ENCODE results near the gene MAML3.
A peak's percentile ranks its signal among the peaks of the same experiment; 100 is the strongest.

Gene MAML3

DNA sequence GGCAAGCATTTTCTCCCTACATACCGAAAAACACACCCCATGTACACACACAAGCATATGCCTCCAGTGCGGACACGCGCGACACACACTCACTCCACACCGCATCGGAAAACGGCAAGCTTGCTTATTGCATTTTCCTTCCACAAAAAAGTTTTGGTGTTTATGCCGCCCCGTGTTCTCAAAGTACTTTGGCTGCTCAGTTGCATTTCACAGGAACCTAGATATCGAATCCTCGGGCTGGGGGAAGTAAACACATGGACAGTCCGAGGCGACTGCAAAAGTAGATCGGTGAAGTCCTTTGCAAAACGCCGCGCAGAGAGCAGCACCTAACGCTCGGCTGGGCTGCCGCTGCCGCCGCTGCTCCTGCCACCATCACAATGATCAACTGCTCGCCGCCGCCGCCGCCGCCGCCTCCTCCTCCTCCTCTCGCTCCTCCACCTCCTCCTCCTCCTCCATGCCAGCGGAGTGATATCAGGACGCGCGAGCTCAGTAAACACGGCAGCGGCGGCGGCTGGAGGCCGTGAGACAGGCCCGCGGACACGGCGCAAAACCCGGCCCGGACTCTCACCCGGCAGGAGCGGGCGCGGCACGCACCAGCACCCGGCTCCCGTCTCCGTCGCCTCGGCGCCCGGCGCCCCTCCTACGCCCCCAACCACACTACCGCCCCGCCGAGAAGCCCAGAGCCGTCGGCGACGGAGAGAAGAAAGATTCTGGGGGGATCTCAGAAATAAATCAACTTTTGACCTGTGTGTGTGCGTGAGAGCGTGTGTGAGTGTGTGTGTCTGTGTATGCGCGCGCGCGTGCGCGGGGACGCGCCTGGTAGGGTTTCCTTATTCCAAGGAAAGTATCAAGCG is at the start of gene MAML3:
Gene MAML3, minus strand, starts transcription at position 467 of the 854 bp plus-strand sequence. CDS start 857 bp downstream, outside the sequence.
- DNase-seq = peak; percentile 28

DNA sequence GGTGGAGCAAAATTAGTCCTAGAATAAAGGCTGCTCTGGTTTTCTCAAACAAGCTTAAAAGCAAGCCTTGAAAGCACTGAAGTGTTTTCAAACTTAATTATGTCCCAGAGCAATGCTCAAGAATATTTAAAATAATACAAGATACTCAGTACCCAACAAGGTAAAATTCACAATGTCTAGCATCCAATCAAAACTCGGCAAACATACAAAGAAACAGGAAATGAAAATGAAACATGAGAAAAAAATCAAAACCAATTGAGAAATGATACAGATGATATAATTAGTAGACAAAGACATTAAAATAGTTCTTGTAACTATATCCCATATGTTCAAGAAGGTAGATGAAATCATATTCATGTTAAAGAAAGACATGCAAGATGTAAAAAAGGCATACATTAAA is 45.0 kb upstream of the MAML3 start:
- no peak for DNase-seq

DNA sequence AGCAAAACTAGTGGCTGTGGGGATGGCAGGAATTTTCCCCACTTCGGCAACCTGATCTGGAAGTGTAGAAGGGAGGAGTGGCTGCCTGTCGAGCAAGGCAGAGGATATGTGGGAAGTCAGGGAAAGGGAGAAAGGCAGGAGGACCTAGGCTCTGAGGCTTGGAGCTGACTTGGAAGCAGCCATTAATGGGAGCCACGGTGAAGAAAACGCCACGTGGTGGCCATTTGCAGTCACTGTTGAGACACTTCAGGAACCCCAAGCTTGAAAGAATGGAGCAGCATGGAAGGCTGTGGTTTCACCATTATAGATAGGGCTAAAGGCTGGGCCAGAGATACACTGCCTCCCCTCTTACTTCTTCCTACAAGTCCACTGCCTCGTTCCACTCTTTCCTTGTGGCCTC is 41.8 kb upstream of the MAML3 start:
- DNase-seq = no peak

DNA sequence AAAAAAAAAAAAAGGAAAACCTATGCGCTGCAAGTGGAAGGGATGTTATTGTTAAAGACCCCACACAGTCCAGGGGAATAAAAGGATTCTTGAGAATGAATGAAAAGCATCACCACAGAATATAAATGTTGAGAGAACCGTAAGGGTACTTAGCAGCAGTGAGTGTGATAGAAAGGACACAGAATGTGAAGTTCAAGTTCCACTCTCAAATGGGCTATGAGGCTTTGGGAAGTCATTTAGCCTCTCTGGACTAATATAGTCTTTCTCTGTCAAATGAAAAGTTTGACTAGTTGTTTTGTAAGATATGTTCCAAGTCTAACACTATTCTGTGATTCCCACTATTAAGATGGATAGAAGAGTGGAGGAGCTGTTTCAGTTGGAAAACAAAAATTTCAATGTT is 35.8 kb upstream of the MAML3 start:
- DNase-seq = no peak

DNA sequence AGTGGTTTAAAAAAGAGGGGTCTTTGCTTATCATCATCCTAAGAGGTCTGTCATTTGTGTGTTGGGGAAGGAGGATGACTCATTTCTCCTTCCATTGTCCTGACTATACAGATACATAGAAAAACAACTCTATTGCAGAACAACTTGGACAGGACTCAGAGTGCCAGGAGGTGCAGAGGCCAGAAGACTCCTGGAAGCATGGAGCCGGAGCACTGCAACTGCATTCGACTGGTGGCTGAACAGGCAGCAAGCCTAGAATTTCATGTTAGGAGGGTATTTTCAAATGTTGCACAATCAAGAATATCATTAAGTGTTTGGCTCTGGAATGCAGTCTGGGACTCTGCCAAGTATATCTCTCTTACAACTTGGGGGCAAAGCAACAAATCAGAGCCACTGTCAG is 35.0 kb upstream of the MAML3 start:
- DNase-seq = no peak

DNA sequence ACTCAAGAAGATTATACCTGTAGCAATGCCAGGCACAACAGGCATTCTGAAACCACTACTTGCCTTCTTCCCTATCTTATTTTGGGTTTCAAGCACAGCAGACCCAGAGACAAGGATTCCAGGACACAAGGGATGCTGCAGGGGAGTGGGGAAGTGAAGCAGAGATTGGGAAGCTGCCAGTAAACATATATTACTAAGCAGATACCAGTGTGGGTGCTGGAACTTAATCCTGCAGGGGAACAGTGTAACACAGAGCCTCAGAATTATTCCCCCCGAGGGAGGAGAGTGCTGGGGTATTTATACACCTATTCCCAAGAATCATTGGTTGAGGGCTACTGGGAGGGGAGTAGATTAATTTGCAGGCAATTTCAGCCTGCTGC is 33.3 kb upstream of the MAML3 start:
- no peak for DNase-seq

DNA sequence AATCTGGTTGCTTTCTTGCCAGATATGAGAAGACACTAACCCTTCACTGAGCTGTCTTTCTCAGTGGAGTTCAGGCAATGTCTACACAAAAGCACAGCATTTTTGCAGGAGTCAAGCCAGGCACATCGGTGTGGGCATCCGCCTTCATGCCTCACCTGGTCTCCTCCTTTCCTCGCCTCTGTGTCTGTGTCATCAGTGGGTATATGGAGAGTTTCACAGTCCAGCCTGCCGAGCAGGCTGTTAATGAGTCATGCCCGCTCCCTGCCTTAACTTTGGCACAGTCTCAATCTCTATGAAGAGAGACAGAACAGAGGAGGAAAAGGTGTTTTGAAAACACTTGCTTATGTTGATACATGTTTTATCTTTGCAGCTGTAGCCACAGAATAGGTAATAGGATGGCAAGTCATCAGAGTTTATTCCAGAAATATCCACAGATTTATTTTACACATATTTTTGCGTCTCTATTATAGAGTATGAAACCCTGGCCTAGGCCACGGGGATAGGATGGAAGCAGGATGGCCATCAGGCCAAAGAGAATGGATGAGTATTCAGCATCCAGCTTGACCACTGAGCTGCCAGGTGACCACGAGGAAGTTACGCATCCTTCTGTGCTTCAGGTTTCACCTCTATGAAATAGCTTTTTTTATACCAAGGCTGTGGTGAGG is 32.8 kb upstream of the MAML3 start:
- no peak for DNase-seq

DNA sequence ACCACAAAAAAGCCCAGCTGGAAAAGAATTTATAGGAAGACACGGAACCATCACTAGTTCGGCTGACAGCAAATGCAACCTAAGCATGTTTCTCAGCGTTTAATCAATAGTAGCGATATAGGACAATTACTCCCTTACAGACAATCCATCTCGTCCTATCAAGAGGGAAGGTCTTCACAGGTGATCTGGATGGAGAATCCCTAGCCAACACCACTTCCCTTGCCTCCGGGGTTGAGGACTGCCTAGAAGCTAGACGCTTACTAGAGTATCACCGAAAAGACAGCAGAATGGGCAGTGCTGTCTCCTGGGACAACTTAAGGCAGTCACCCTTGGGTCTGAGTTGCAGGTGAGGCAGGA is 32.1 kb upstream of the MAML3 start:
- no peak for DNase-seq

DNA sequence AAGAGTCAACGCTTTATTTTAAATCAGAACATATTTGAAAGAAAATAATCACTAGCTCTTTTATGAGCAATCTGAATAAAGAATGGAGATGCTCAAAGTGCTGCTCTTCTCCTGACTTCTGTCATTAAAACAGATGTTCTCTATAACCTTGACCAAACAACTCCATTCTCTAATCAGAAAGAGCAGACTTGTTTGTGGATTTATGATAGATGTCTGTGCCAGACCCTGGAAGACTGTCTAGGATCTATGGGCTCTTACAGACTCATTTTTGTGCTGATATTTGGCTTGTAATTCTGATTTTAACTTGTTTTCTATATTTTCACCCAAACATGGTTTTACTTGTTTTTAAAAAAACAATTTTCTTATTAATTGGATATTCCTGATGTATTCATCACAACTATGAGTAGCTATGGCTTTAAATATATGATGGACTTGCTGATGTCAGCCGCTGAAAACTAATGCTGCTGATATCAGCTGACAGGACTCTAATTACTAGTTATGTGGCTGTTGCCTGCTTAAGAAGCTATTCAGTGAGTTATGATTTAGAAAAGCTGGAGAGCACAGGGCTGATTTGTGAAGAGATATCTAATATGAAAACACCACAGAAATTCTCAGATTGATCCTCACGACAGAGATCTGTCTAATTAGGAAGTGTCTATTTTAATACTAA is 31.6 kb upstream of the MAML3 start:
- no peak for DNase-seq

DNA sequence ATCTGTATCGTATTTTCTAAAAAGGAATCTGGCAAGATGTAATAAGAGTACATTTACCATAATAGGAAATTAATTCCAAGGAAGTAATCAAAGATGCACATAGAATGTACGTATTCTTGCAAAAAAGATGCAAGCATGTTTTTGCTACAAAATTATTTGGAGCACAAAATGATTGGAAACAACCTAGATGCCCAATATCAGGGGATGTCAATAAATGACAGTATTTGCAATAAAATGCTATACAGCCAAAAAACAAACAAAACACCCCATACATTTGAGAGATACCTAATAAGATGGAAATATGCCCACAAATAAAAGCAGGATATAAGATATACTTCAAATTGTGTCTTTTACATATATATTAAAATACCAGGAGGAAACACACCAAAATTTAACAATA is 29.3 kb upstream of the MAML3 start:
- DNase-seq = no peak

DNA sequence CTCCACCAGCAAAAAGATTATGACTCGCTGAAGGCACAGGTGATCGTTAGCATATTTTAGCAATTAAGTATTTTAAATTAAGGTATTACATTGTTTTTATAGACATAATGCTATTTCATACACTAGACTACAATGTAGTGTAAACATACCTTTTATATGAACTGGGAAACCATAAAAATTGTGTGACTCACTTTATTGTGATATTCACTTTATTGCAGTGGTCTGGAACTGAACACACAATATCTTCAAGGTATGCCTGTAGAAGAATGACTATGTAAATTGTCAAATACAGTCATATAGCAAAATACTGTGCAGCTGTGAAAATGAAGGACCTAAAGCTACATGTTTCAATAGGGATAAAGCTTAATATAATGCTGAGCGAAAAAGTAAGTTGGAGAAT is 26.6 kb upstream of the MAML3 start:
- no peak for DNase-seq

DNA sequence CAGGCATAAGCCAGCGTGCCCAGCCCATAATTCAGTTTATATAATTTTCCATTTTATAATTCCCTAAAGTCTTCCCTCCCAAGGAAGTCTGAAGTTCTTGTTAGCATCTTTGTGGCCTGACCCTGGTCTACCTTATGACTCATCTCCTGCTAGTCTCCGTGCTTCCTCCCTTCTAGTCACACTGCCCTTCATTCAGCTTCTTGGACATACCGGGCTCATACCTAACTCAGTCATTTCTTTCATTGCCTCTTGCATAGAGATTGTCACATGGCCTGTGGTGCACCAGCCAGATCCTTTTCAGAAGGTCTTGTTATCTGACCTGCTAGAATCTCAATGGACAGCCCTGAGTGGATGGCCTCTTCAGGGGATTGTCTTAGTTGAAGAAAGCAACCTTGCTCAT is 22.8 kb upstream of the MAML3 start:
- DNase-seq = no peak

DNA sequence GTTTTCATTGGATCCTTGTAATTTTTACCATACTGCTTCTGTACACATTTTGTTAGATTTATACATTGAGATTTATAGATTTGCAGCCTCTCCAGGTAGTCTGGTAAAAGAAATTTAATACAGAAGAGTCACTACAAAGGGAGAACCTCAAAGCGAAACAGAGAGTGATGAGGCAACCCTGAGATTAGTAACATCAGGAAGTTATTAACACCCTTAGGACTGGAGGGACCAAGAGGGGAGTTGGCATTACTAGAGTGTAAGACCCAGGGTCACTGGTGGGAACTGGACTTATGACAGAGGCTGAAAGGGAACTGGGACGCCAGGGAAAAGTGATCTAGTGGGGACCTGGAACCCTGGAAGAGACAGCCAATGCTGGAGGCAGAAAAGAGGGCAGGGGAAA is 20.6 kb upstream of the MAML3 start:
- DNase-seq = no peak

DNA sequence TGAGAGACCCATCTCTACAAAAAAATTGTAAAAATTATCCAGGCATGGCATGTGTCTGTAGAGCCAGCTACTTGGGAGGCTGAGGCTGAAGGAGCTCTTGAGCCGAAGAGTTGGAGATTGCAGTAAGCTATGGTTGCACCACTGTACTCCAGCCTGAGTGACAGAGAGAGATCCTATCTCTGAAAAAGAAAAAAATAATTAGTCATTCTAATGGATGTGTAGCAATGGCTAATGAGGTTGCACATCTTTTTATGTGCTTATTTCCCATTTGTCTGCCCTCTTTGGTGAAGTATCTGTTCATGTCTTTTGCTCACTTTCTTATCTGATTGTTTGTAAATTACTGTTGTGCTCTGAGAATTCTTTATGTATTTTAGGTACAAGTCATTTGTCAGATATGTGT is 19.0 kb upstream of the MAML3 start:
- DNase-seq = no peak

DNA sequence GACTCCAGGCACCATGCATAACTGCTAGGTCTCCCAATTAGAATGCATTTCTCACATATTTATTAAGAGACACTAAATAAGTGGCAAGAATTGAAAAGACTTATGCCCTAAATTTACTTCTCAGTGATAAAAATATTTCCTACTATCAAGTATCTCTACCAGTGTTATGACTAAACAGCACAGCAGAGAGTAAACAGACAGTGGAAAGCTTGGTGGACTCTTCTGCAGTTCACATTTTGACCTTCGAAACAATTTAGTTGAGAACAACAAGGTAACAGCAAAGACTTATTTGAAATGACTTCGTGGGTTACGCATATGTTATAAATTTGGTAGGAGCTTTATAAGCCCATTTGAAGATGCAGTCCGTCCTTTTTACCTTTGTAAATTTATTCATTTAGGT is 16.3 kb upstream of the MAML3 start:
- DNase-seq = no peak

DNA sequence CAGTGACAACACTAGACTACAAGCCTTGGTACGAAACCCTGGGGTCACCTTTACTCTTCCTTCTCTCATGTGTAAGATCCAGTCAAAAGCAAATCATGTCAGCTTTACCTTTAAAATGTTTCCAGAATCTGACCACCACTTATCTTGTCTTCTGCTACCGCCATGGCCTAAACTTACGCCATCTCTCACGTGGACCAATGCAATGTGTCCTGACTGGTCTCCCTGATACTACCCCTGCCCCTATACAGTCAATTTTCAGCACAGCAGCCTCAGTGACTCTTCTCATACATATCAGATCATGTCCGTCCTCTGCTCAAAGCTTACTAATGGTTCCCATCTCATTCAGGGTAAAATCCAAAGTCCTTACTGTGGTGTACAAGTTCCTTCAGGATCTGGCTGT is 15.0 kb upstream of the MAML3 start:
- DNase-seq = no peak

DNA sequence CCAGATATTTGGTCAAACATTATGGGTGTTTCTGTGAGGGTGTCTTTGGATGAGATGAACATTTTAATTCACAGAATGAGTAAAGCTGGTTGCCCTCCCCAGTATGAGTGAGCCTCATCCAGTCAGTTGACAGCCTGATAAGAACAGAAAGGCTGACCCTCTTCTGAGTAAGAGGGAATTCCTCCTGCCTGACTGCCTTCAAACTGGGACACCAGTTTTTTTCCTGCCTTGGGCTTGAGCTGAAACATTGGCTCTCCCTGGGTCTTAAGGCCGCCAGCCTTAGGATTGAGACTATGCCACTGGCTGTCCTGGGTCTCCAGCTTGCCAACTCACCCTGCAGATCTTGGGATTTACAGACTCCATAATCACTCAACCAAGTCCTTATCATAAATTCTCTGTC is 14.5 kb upstream of the MAML3 start:
- DNase-seq = no peak

DNA sequence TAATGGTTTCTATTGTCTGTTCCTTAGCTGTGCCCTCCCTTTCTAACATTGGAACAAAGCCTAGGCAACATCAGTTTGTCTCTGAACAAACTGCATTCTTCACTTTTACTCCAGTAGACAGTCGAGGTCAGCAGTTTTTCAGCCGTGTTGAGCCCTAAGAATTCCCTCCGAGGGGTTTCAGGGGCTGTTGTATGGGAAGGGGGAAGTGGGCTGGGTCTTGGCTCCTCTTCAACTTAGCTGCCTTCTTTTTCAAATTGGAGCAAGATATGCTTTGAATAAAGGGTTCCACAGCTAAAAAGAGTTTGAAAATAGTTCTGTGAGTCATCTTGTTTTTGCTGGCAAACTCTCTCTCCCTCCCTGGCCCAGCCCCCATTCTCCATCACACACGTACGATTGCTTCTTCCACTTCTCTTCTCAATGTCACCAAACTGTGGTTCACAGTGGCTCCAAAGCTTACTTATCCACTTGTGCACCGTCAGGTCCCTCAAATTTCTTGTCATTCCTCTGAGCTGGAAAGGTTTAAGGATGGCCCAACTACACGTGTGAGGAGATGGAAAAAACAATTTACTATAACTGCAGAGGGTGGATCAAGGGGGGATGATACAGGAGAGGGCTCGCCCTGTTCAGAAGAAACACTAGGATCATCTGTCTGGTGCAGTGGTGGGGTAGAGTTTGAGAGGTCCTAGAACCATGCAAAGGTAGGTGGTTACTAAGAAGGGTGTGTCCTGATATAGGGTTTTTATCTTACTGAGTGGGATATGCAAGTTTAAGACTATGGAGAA is 9.2 kb upstream of the MAML3 start:
- DNase-seq = no peak

DNA sequence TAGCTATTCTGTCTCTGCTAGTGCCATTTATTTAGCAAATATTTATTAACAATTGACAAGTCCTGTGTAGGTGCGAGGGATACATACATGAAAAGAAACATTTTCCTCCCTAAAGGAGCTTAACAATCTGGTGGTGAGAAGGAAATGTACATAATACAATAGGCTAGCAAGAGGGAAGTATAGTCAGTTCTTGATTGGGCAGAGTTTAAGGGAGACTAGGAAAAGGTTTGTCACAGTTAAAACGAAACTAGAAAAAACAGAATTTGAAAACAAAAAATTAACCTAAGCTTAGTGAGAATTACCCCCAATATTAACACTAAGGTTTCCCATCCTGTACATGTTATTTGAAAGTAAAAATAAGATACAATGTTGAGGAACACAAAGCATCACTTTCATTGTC is 8.6 kb upstream of the MAML3 start:
- no peak for DNase-seq

DNA sequence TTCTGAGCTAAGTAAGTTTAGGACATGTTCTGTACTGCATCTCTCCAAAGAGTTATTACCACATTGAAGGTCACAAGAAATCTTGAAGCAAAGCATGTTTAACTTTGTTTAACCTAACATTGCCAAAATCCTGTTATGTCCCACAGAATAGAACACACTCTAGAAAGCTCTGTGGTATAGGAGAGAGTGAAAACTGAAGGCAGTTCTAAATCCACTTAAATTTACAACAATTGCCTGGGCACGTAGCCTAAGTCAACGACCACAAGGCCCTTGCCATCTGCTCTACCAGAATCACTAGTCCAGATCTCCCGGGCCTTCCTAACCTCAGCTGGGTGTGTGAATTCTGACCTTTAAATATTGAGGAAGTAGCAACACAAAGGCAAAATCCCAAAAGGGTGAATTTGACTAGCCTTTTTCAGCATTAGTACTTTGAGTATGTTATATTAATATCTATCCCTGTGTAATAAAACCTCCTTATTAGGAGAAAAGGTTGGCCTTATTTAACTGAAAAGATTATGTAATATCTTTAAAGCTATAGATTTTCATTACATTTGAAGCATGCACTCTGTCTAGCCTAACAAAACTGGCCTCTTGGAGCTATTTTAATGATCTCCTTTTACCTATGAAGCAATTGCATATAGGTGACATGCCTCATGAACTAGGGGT is 4.5 kb upstream of the MAML3 start:
- no peak for DNase-seq

DNA sequence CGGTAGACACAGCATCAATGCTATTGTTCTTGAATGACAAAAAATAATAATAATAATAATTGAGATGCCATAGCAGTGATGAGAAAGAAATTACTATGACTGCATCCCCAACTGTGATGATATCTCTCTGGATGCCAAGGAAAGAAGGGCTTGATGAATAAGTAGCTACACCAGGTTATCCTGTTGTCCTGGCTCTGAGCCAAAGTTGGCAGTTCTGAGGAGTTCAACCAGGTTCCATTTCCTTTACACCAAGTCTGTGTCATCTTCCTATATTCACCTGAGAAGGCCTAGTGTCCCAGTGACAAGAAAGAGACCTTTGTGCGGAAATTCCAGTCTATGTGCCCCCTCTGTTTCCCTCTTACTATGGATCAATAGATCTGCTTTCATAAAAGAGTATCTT is 3.4 kb upstream of the MAML3 start:
- no peak for DNase-seq

DNA sequence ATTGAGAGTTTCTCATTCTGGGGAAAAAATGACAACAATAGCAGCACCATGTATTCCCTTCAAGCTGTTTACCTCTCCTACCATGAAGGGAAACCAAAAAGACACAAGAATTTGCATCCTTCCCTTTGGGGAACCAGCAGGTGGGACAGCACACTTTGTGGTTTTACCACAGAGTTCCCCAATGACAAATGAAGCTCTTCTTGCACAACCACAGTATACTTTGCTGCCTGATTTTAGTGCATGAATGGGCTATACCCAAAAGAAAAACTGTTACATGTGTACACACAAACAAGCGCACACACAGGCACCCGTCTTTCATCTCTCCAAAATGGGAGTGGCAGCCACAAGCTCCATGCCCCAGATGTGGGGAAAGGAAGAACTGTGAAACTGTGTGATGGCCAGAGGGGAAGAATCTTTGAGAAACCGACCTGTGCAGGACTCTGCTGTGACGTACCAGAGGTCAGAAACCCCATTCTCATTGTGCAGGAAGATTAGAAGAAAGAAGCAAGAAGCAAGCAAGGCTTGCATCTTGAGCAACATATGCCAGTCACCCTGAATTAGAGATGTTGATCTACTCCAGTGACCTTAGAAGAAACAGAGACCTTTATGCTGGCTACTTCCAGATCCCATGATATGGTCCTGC is 2.7 kb upstream of the MAML3 start:
- no peak for DNase-seq

DNA sequence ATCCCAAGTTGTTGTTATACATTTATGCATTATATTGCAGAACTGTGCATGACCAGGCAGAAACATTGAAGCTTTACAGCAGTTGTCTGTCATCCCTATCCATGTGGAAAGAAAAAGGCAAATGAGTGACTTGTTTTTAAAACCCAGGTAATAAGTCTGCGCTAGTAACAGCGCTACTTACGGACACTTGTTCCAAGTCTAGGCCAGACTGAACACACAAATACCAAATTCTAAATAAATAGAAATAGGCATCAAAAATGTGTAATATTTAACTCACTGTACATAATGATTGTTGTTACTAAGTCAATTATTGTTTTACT is 548 bp upstream of the MAML3 start:
- peak; percentile 27 for DNase-seq

Measured in NCI-H748 treated with DMSO at 0.1 percent for 48 hours (cell line).